Measurements from ENCODE around the gene MYT1. TPM values are rescaled to one million over a fixed set of nuclear protein-coding genes. Genes with fewer than 3 reads are reported as not detected.
"Not testable (repeated sequence)": the region's sequence is repeated elsewhere in the genome, so short reads cannot be mapped to it uniquely, and the experiment has no call there.

Gene MYT1
- polyA plus RNA-seq, 1 experiment, result not detected

DNA sequence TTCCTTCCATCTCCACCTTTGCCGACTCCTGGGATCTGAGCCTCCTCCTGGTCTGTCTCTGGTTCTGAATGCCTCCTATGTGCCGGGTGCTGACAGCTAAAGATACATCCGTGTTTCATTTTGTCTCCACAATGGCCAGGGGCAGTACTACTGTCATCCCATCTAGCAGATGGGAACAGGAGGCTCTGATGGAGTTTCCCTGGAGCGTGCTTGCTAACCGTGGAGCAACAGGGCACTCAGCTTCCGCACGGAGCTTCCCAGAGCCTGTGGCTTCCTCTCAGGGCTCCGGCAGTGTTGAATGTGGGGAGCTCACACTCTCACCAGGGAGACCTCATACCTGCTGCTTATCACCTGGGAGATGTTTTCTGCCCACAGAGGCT, 45.0 kb upstream of the MYT1 start:
- Histone ChIP-seq H3K4me3 (ENCODE audit: low read depth, low read length) (no peak overlapping the region), H3K27me3 (ENCODE audit: control insufficient read depth, insufficient read depth, low read length) (peaks cover 4% of the 10 kb centered on the region; the same call in 1 of the 2 replicates), H3K36me3 (ENCODE audit: control insufficient read depth, insufficient read depth, low read length) (no peaks in the 10 kb centered on the region)
- ChIA-PET POLR2A (no interaction called here), CTCF (interaction anchor here (0.8 to 5.1 kb wide), 8 partner anchors 11 to 581 kb away, joined by 4 to 49 read pairs (median 12); partner anchors contain the start of genes C20orf204, LKAAEAR1, NPBWR2 and OPRL1)
- TF ChIP-seq CTCF (IDR thresholded peaks at IDR 0.05; ENCODE audit: insufficient read depth, low read depth, low read length), result no peak
- DNase-seq (ENCODE audit: low read depth), result no peak

DNA sequence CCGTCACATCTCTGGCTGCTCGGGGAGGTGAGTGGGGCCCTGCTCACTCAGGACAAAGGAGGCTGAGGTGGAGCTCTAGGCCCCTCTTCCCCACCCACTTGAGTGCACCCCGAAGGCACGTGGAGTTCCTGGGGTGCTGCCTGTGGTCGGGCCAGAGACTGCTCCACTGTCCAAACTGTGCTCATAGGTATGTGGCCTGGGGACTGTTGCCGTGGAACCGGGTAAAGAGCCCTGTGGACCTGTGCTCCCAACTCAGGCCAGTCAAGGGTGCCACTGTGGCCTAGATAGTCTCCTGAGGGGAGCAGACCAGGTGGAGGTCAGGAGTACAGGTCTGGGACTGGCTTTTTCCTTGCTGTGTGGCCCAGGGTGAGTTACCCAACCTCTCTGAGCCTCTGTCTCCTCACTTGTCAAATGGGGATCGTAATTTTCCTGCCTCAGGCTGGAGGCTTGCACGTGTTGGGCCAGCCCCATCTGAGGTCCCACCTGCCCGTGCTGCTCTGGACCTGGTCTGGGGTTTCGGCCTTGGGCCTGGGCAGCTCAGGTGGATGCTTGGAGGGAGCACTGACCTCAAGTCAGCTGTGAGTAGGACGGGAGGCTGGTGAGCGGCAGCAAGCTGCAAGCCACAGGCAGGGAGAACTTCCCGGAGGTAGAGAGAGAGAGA, 44.4 kb upstream of the MYT1 start:
- Histone ChIP-seq H3K4me3 (ENCODE audit: low read depth, low read length) (no peak overlapping the region), H3K36me3 (ENCODE audit: control insufficient read depth, insufficient read depth, low read length) (no peaks in the 10 kb centered on the region), H3K27me3 (ENCODE audit: control insufficient read depth, insufficient read depth, low read length) (peaks cover 4% of the 10 kb centered on the region; the same call in 1 of the 2 replicates)
- no peak for TF ChIP-seq CTCF (IDR thresholded peaks at IDR 0.05; ENCODE audit: insufficient read depth, low read depth, low read length)
- POLR2A ChIA-PET, result no interaction called here
- DNase-seq (ENCODE audit: low read depth), result no peak
- CTCF ChIA-PET, result interaction anchor here (0.6 to 5.1 kb wide), 21 partner anchors 12 to 582 kb away, joined by 3 to 49 read pairs (median 5); partner anchors contain the start of genes C20orf204, LKAAEAR1, NPBWR2 and OPRL1

- H3K4me3 ChIP-seq (ENCODE audit: low read depth, low read length), result no peak overlapping the region
- H3K36me3 ChIP-seq (ENCODE audit: control insufficient read depth, insufficient read depth, low read length), result no peaks in the 10 kb centered on the region
- no peak for DNase-seq (ENCODE audit: low read depth)
- ChIA-PET POLR2A (no interaction called here), CTCF (interaction anchor here (0.6 to 5.1 kb wide), 16 partner anchors 13 to 584 kb away, joined by 3 to 49 read pairs (median 4); partner anchors contain the start of genes C20orf204, LKAAEAR1, NPBWR2 and OPRL1)
- peaks cover 4% of the 10 kb centered on the region; the same call in 1 of the 2 replicates for H3K27me3 ChIP-seq (ENCODE audit: control insufficient read depth, insufficient read depth, low read length)
- TF ChIP-seq CTCF (IDR thresholded peaks at IDR 0.05; ENCODE audit: insufficient read depth, low read depth, low read length), result no peak
These were observed 42.7 kb upstream of the MYT1 start for GRCh38 chr20:64121586-64121985.

DNA sequence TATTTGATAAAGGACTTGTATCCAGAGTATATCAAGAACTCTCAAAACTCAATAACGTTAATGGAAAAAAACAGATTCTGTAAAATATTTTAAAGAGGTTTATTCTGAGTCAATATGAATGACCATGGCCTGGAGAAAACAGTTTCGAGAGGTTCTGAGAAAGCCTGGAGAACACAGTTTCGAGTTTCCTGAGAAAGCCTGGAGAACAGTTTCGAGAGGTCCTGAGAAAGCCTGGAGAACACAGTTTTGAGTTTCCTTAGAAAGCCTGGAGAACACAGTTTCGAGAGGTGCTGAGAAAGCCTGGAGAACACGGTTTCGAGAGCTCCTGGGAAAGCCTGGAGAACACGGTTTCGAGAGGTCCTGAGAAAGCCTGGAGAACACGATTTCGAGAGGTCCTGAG, 41.3 kb upstream of the MYT1 start:
- H3K4me3 ChIP-seq (ENCODE audit: low read depth, low read length); H3K27me3 ChIP-seq (ENCODE audit: control insufficient read depth, insufficient read depth, low read length); H3K36me3 ChIP-seq (ENCODE audit: control insufficient read depth, insufficient read depth, low read length); DNase-seq (ENCODE audit: low read depth); POLR2A ChIA-PET: not testable (repeated sequence)
- CTCF ChIA-PET, result interaction anchor here (4.2 to 5.1 kb wide), 2 partner anchors 41 to 85 kb away, joined by 35 to 49 read pairs; partner anchors contain the start of genes C20orf204, LKAAEAR1, OPRL1 and RGS19

GRCh38 chr20:64123517-64123916, 40.7 kb upstream of the MYT1 start:
- POLR2A ChIA-PET; H3K36me3 ChIP-seq (ENCODE audit: control insufficient read depth, insufficient read depth, low read length); H3K4me3 ChIP-seq (ENCODE audit: low read depth, low read length); DNase-seq (ENCODE audit: low read depth); CTCF ChIA-PET; H3K27me3 ChIP-seq (ENCODE audit: control insufficient read depth, insufficient read depth, low read length): not testable (repeated sequence)

GRCh38 chr20:64129146-64129782, 35.0 kb upstream of the MYT1 start:
- DNase-seq (ENCODE audit: low read depth), result no peak
- no peak for TF ChIP-seq CTCF (IDR thresholded peaks at IDR 0.05; ENCODE audit: insufficient read depth, low read depth, low read length)
- POLR2A ChIA-PET, result no interaction called here
- CTCF ChIA-PET, result no interaction called here
- Histone ChIP-seq H3K36me3 (ENCODE audit: control insufficient read depth, insufficient read depth, low read length) (no peaks in the 10 kb centered on the region), H3K4me3 (ENCODE audit: low read depth, low read length) (no peak overlapping the region), H3K27me3 (ENCODE audit: control insufficient read depth, insufficient read depth, low read length) (peaks cover 2% of the 10 kb centered on the region; the same call in 1 of the 2 replicates)
